NB4 (cell line): ENCODE results near the gene MNAT1.

ENCODE experiments used
- CTCF ChIP-seq: IDR thresholded peaks from one replicate; pipeline ENCODE4 v1.5.1; 2012; ENCODE audit warnings: low read depth, low read length
- MAX ChIP-seq: IDR thresholded peaks from 2 replicates; pipeline ENCODE4 v1.6.1; 2011; ENCODE audit warnings: low read depth, low read length
- POLR2A ChIP-seq: IDR thresholded peaks from 2 replicates; pipeline ENCODE4 v1.6.1; 2011; ENCODE audit warnings: mild to moderate bottlenecking; ENCODE audit not compliant: insufficient read length; ENCODE audit errors: extremely low read depth

- no peak for TF ChIP-seq CTCF
- no peak for TF ChIP-seq POLR2A
- no peak for TF ChIP-seq MAX
Measured at GRCh38 chr14:60805841-60806430, 71.4 kb downstream of the MNAT1 start.
